CD4-positive, alpha-beta T cell (primary cell): ENCODE results near the gene DIP2C. TPM values are rescaled to one million over a fixed set of nuclear protein-coding genes. Genes with fewer than 3 reads are reported as not detected.

Source experiments
- ATAC-seq: fragments of 200-7000 bp; cut with Tn5 transposase; one replicate; pipeline ENCODE4 v1.10.0; 2022; ENCODE audit warnings: mild to moderate bottlenecking; ENCODE audit not compliant: poor library complexity
- CTCF ChIA-PET: fragments of 350-600 bp; sonication (Branson Sonifier 250); formaldehyde crosslinking; loops from one replicate; lab custom pipeline; 2021; ENCODE audit warnings: antibody characterized with exemption, inconsistent platforms; lab: Charles Lee
- POLR2A ChIA-PET: fragments of 350-600 bp; sonication (Branson Sonifier 250); formaldehyde crosslinking; loops from one replicate; lab custom pipeline; 2021; ENCODE audit warnings: antibody characterized with exemption, inconsistent platforms; lab: Charles Lee
- DNase-seq, 14 experiments: peaks; one replicate each; pipeline ENCODE4 v3.0.0-alpha.2; 2013 to 2020; ENCODE audit warnings: mixed read lengths in 2 of 14
- H3K27ac ChIP-seq, 2 donors: one replicate each; pipeline versions ENCODE4 v1.5.1 to v1.7.0; 2013; ENCODE audit warnings: low read length in 2 of 2, low read depth in 1 of 2, mild to moderate bottlenecking in 1 of 2
- H3K27me3 ChIP-seq, 2 experiments: 1 replicate in 1 of 2; 2 replicates in 1 of 2; pipeline versions ENCODE4 v1.6.1 to v1.7.0; 2013; ENCODE audit warnings: low read length in 2 of 2, control low read depth in 1 of 2, mild to moderate bottlenecking in 1 of 2, moderate library complexity in 1 of 2; ENCODE audit not compliant: insufficient read depth in 2 of 2, control insufficient read depth in 1 of 2
- H3K36me3 ChIP-seq: one replicate; pipeline ENCODE4 v1.6.1; 2013; ENCODE audit warnings: low read length, control low read depth; ENCODE audit not compliant: insufficient read depth
- H3K4me1 ChIP-seq: one replicate; pipeline ENCODE4 v1.6.1; 2013; ENCODE audit warnings: low read length, control low read depth; ENCODE audit not compliant: insufficient read depth
- H3K4me3 ChIP-seq: one replicate; pipeline ENCODE4 v1.5.1; 2013; ENCODE audit warnings: mild to moderate bottlenecking, low read length, moderate library complexity
- H3K9me3 ChIP-seq, 2 experiments: 1 replicate in 1 of 2; 2 replicates in 1 of 2; pipeline versions ENCODE4 v1.6.1 to v1.7.0; 2013; ENCODE audit warnings: low read length in 2 of 2, mild to moderate bottlenecking in 2 of 2, control low read depth in 1 of 2, moderate library complexity in 1 of 2; ENCODE audit not compliant: control insufficient read depth in 1 of 2, insufficient read depth in 1 of 2
- H3K27ac Mint-ChIP-seq: one replicate; pipeline ENCODE4 v1.8.0; 2020; ENCODE audit warnings: mixed read lengths
- H3K27me3 Mint-ChIP-seq: one replicate; pipeline ENCODE4 v1.8.0; 2021; ENCODE audit warnings: mixed read lengths
- H3K36me3 Mint-ChIP-seq: one replicate; pipeline ENCODE4 v1.8.0; 2021; ENCODE audit warnings: low read depth, mixed read lengths
- H3K4me1 Mint-ChIP-seq: one replicate; pipeline ENCODE4 v1.8.0; 2021; ENCODE audit warnings: low read depth, mixed read lengths
- H3K4me3 Mint-ChIP-seq: one replicate; pipeline ENCODE4 v1.8.0; 2020; ENCODE audit warnings: mild to moderate bottlenecking, mixed read lengths
- H3K9me3 Mint-ChIP-seq: one replicate; pipeline ENCODE4 v1.8.0; 2020; ENCODE audit warnings: mixed read lengths
- intact Hi-C, 2 experiments: fragments of 100-400 bp; cut with DNase I in 1 of 2; cut with micrococcal nuclease in 1 of 2; formaldehyde crosslinking; loops; one replicate each; pipeline versions ENCODE4 v1.15.1 to v1.9.0; 2023 to 2025; cut with DNase I, micrococcal nuclease
- total RNA-seq, 174 experiments: library from RNA in 2 of 174; stranded (reverse) in 2 of 174; gene quantifications; one replicate each; pipeline ENCODE4 v1.2.3 and lab custom pipeline; 2021 to 2026
- TF ChIP-seq, protein P1 (sequence below): fragments of 200-600 bp; IDR thresholded peaks from one replicate; pipeline ENCODE4 v1.8.0; 2022; ENCODE audit warnings: antibody characterized with exemption, mild to moderate bottlenecking

The DIP2C gene
- total RNA-seq, 2 experiments from 2014 or later, result 4.1 TPM

DNA sequence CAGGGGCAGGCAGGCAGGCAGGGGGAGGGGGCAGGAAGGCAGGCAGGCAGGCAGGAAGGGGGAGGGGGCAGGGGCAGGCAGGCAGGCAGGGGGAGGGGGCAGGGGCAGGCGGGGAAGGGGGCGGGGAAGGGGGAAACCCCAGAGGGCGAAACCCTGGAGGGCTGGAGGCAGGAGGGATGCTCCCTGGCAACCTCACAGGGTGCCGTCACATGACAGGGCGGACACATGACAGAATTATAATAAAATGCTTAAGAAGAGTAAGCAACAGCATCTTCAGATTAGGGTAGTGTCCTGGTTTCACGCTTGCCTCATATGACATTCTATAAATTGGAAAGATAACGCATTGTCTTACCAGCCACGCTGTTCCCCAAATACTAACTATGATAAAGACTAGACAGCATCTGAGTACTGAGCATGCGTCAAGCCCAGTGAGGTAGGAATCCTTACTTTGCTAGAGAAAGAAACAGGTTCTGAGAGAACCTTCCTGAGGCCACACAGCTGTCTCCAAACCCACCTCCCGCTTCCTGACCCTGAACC lies 131.6 kb downstream of the DIP2C start:
- H3K27ac Mint-ChIP-seq, result no peak overlapping the region
- DNase-seq (peak in 5 of 14 experiments; percentile 4 to 43 (median 23)), ATAC-seq (peak; percentile 70)
- TF ChIP-seq, protein P1, sequence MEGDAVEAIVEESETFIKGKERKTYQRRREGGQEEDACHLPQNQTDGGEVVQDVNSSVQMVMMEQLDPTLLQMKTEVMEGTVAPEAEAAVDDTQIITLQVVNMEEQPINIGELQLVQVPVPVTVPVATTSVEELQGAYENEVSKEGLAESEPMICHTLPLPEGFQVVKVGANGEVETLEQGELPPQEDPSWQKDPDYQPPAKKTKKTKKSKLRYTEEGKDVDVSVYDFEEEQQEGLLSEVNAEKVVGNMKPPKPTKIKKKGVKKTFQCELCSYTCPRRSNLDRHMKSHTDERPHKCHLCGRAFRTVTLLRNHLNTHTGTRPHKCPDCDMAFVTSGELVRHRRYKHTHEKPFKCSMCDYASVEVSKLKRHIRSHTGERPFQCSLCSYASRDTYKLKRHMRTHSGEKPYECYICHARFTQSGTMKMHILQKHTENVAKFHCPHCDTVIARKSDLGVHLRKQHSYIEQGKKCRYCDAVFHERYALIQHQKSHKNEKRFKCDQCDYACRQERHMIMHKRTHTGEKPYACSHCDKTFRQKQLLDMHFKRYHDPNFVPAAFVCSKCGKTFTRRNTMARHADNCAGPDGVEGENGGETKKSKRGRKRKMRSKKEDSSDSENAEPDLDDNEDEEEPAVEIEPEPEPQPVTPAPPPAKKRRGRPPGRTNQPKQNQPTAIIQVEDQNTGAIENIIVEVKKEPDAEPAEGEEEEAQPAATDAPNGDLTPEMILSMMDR, result no peak
- Histone ChIP-seq H3K4me1 (no peaks in the 10 kb centered on the region), H3K27me3 (no peaks in the 10 kb centered on the region), H3K27ac (no peak overlapping the region), H3K36me3 (no peaks in the 10 kb centered on the region), H3K9me3 (no peaks in the 10 kb centered on the region), H3K4me3 (no peak overlapping the region)
- ChIA-PET POLR2A (no interaction called here), CTCF (no interaction called here)
- H3K36me3 Mint-ChIP-seq, result no peaks in the 10 kb centered on the region
- H3K27me3 Mint-ChIP-seq, result no peaks in the 10 kb centered on the region
- peaks cover 19% of the 10 kb centered on the region for H3K4me1 Mint-ChIP-seq
- H3K9me3 Mint-ChIP-seq, result no peaks in the 10 kb centered on the region
- no peak overlapping the region for H3K4me3 Mint-ChIP-seq
- intact Hi-C loops, result no loop called here

DNA sequence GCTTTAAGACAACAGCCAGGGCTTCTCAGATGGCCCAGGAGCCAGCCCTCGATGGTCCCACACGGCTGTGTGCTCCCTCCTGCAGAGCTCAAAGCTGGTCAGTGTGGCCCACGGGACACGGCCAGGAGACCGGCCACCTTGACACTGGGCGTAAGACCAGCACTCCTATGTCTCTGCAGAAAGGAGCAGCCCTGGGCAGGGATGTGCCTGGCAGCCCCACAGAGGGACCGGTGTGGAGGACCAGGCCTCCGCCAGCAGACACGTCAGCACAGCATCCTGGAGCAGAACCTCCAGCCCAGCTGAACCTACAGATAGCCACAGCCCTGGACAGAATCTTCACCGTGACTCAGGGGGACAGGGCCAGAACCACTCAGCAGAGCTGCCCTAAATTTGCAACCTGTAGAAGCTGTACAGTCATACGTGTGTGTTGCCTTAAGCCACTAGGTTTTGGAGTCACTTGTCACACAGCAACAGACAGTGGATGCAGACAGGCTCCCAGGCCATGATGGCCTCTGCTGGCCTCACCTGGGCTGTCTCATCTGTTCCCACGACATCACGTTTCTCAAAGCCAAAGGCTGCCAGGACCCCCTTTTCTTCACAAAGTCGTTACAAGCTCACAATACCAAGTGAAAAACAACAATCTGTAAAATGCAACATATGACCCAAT lies 132.4 kb downstream of the DIP2C start:
- Mint-ChIP-seq H3K9me3 (no peaks in the 10 kb centered on the region), H3K27ac (peak overlapping the region; percentile 42), H3K4me1 (peaks cover 19% of the 10 kb centered on the region), H3K27me3 (no peaks in the 10 kb centered on the region), H3K36me3 (no peaks in the 10 kb centered on the region), H3K4me3 (no peak overlapping the region)
- no peaks in the 10 kb centered on the region for H3K36me3 ChIP-seq
- intact Hi-C loops, result no loop called here
- TF ChIP-seq, protein P1, result no peak
- DNase-seq, result no peak
- ChIA-PET POLR2A (no interaction called here), CTCF (no interaction called here)
- no peaks in the 10 kb centered on the region for H3K4me1 ChIP-seq
- H3K27me3 ChIP-seq, result no peaks in the 10 kb centered on the region
- no peak overlapping the region for H3K27ac ChIP-seq
- H3K4me3 ChIP-seq, result no peak overlapping the region
- no peaks in the 10 kb centered on the region for H3K9me3 ChIP-seq
- ATAC-seq, result no peak

DNA sequence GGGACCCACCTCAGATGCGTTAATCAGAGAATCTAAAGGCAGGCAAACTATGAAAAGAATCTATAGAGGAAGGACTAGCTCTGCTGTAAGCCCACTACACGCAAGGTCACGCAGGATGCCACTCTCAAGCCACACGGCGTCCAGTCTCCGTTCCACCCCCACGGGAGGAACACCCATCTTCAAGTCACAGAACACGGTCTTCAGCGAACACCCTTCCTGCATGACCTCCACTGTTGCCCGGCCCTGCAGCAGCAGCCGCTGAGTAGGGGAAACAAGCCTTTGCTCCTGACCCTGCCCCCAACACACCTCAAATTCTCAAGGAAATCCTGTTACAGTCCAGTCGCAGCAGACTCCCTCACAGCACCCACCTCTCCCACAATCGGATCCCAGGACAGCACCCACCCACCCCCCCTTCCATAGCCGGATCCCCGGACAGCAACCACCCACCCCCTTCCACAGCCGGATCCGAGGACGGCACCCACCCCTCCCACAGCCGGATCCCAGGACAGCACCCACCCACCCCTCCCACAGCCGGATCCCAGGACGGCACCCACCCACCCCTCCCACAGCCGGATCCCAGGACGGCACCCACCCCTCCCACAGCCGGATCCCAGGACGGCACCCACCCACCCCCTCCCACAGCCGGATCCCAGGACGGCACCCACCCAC lies 133.7 kb downstream of the DIP2C start:
- Mint-ChIP-seq H3K4me3 (no peak overlapping the region), H3K4me1 (peaks cover 19% of the 10 kb centered on the region), H3K27me3 (no peaks in the 10 kb centered on the region), H3K27ac (no peak overlapping the region), H3K9me3 (no peaks in the 10 kb centered on the region), H3K36me3 (no peaks in the 10 kb centered on the region)
- ChIA-PET POLR2A (no interaction called here), CTCF (no interaction called here)
- intact Hi-C loops, result no loop called here
- no peak overlapping the region for H3K4me3 ChIP-seq
- no peaks in the 10 kb centered on the region for H3K9me3 ChIP-seq
- TF ChIP-seq, protein P1, result no peak
- H3K4me1 ChIP-seq, result no peaks in the 10 kb centered on the region
- H3K27me3 ChIP-seq, result peaks cover 0 to 4% of the 10 kb centered on the region in 2 experiments
- DNase-seq, result no peak
- ATAC-seq, result no peak
- H3K36me3 ChIP-seq, result no peaks in the 10 kb centered on the region
- H3K27ac ChIP-seq, result no peak overlapping the region
